ENCODE measurements around the gene HAL. TPM values are rescaled to one million over a fixed set of nuclear protein-coding genes. Genes with fewer than 3 reads are reported as not detected.

The HAL gene
- total and polyA plus RNA-seq, 2 of the 8 experiments (the other 6 are each of a cell fraction or from before 2014, with no cell fraction given), result 0.12 to 0.17 TPM

- no peaks in the 10 kb centered on the region for H3K79me1 ChIP-seq (ENCODE audit: low read depth, low read length)
- 73% methylated on average over 27 of the region's 27 CpGs; no CpG with 5 or more reads in 1 of the 2 experiments for WGBS, 2 experiments (ENCODE audit: extremely low coverage in 1 of 2, insufficient coverage in 1 of 2, insufficient read length in 1 of 2, insufficient replicate concordance in 2 of 2, low coverage in 1 of 2, low lambda C conversion rate in 2 of 2, missing lambda C conversion rate in 1 of 2)
- H3K23ac ChIP-seq (ENCODE audit: insufficient read length), result no peak overlapping the region
- H3K9ac ChIP-seq (replicated peaks in 1 of 4; ENCODE audit: extremely low read depth in 1 of 4, low read depth in 3 of 4, low read length in 3 of 4), result peak overlapping the region in 1 of 4 experiments; percentile 18; a peak in 2 of 7 replicates
- no peaks in the 10 kb centered on the region for H3K23me2 ChIP-seq (ENCODE audit: low read depth, low read length)
- no peak overlapping the region for H2AK5ac ChIP-seq (ENCODE audit: low read depth, low read length)
- H2AFZ ChIP-seq (ENCODE audit: low read length), result peak overlapping the region; percentile 78; the same call in 1 of the 2 replicates
- no peaks in the 10 kb centered on the region for H3K9me3 ChIP-seq (ENCODE audit: insufficient read depth in 2 of 2, low read depth in 1 of 2, low read length in 1 of 2)
- no peak overlapping the region for H2BK5ac ChIP-seq (ENCODE audit: low read depth, low read length)
- no peak overlapping the region for H3K18ac ChIP-seq (ENCODE audit: extremely low read depth, low read length)
- peak overlapping the region; percentile 31 for H4K5ac ChIP-seq (ENCODE audit: insufficient read length, low read depth, low read length)
- H3K14ac ChIP-seq (ENCODE audit: insufficient read length), result no peak overlapping the region
- no peak overlapping the region for H2BK20ac ChIP-seq (ENCODE audit: low read length)
- no peak overlapping the region; the same call in 1 of the 2 replicates for H4K8ac ChIP-seq (ENCODE audit: extremely low read depth, insufficient read depth, low read length)
- H4K20me1 ChIP-seq (replicated peaks in 1 of 2; ENCODE audit: control insufficient read depth in 1 of 2, insufficient read depth in 2 of 2, low read length in 2 of 2), result no peaks in the 10 kb centered on the region
- POLR2A ChIA-PET (ENCODE audit: partially characterized antibody), result interaction anchor here (2.2 to 2.3 kb wide), 2 partner anchors 13 to 14 kb away, joined by 6 to 8 read pairs; partner anchors contain the start of genes AMDHD1 and CCDC38
- H3K27ac ChIP-seq (ENCODE audit: low read depth, low read length), result no peak overlapping the region
- FAIRE-seq, result no peak
- no peak for TF ChIP-seq KDM4A (IDR thresholded peaks at IDR 0.05; ENCODE audit: low read depth, low read length, severe bottlenecking)
- TF ChIP-seq, protein P1, sequence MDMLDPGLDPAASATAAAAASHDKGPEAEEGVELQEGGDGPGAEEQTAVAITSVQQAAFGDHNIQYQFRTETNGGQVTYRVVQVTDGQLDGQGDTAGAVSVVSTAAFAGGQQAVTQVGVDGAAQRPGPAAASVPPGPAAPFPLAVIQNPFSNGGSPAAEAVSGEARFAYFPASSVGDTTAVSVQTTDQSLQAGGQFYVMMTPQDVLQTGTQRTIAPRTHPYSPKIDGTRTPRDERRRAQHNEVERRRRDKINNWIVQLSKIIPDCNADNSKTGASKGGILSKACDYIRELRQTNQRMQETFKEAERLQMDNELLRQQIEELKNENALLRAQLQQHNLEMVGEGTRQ (IDR thresholded peaks at IDR 0.05; ENCODE audit: low read length), result no peak
- TF ChIP-seq BRCA1 (IDR thresholded peaks at IDR 0.05; ENCODE audit: low read depth, low read length), result no peak
- no peak for TF ChIP-seq CBX8 (IDR thresholded peaks at IDR 0.05; ENCODE audit: borderline replicate concordance, low read depth, low read length)
- no peak overlapping the region for H2BK12ac ChIP-seq (ENCODE audit: low read depth, low read length)
- DNase-seq (ENCODE audit: low read depth in 1 of 2, low spot score in 2 of 2), result no peak
- H3K4ac ChIP-seq (replicated peaks; ENCODE audit: insufficient read length, low read depth, low read length), result no peak overlapping the region
- no peaks in the 10 kb centered on the region for H3K79me2 ChIP-seq (ENCODE audit: control insufficient read depth in 1 of 2, insufficient read depth in 2 of 2, low read length in 2 of 2)
- no peak overlapping the region for H2BK120ac ChIP-seq (replicated peaks; ENCODE audit: low read depth, low read length)
- H3K27me3 ChIP-seq (replicated peaks in 1 of 4; ENCODE audit: control insufficient read depth in 3 of 4, extremely low read depth in 1 of 4, insufficient read depth in 3 of 4, low read length in 3 of 4), result no peaks in the 10 kb centered on the region
- H3K36me3 ChIP-seq (ENCODE audit: control insufficient read depth in 2 of 4, insufficient read depth in 4 of 4, low read length in 3 of 4), result no peaks in the 10 kb centered on the region
- H3K4me2 ChIP-seq (ENCODE audit: insufficient read depth in 1 of 2, low read depth in 2 of 2, low read length in 2 of 2), result peak overlapping the region in 1 of 2 experiments; percentile 36; a peak in 3 of 4 replicates
- H3K4me3 ChIP-seq (ENCODE audit: extremely low read depth in 1 of 4, insufficient read depth in 2 of 4, low read depth in 3 of 4, low read length in 4 of 4), result no peak overlapping the region
- peaks cover 2 to 5% (median 2%) of the 10 kb centered on the region in 4 experiments; a peak in 4 of 7 replicates for H3K4me1 ChIP-seq (replicated peaks in 1 of 4; ENCODE audit: control insufficient read depth in 3 of 4, insufficient read depth in 4 of 4, low read length in 3 of 4)
- no peak overlapping the region for H4K91ac ChIP-seq (replicated peaks; ENCODE audit: insufficient read length, low read length)
- CTCF ChIA-PET (ENCODE audit: partially characterized antibody), result interaction anchor here (0.8 to 17.8 kb wide), 7 partner anchors 9 to 44 kb away, joined by 3 to 149 read pairs (median 29); partner anchors contain the start of genes AMDHD1, CCDC38 and HAL
- no peak overlapping the region; the same call in 1 of the 2 replicates for H2BK15ac ChIP-seq (ENCODE audit: low read length)
- no peak overlapping the region for H3K56ac ChIP-seq (replicated peaks; ENCODE audit: insufficient read length, low read depth, low read length)
These were observed 39.5 kb downstream of the HAL start for GRCh38 chr12:95956557-95957145.
